Fibroblast of lung (primary cell): ENCODE data around the gene PDE3A.

Source experiments
- EZH2 ChIP-seq: IDR thresholded peaks from 2 replicates; pipeline ENCODE4 v1.5.1; 2012; ENCODE audit warnings: low read length, control low read depth, mild to moderate bottlenecking; ENCODE audit errors: missing control alignments
- TF ChIP-seq, protein P1 (sequence below), 2 donors: IDR thresholded peaks in 1 of 2; conservative IDR thresholded peaks in 1 of 2; 1 replicate in 1 of 2; 2 replicates in 1 of 2; pipeline ENCODE4 v1.5.1; 2011 to 2012; ENCODE audit warnings: low read length in 2 of 2, control low read depth in 1 of 2, inconsistent platforms in 1 of 2, low read depth in 1 of 2, mild to moderate bottlenecking in 1 of 2

DNA sequence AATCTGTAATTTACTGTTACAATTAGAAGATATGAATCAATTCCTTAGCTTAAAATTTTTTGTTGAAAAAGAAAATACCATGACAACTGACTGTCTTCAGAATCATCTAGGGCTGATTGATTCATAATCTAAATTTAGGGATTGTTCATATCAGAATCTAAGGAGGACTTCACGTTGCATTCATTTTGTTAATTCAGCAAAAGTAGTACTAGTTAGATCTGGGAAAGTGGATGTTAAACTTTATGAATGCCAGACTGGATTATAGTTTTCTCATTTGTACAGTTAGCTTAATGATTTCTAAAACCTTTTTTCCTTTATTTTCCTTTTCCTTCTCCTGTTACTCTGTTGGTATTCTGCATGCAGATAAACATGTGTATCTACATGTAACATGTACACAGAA is 135.5 kb downstream of the PDE3A start:
- TF ChIP-seq, protein P1, sequence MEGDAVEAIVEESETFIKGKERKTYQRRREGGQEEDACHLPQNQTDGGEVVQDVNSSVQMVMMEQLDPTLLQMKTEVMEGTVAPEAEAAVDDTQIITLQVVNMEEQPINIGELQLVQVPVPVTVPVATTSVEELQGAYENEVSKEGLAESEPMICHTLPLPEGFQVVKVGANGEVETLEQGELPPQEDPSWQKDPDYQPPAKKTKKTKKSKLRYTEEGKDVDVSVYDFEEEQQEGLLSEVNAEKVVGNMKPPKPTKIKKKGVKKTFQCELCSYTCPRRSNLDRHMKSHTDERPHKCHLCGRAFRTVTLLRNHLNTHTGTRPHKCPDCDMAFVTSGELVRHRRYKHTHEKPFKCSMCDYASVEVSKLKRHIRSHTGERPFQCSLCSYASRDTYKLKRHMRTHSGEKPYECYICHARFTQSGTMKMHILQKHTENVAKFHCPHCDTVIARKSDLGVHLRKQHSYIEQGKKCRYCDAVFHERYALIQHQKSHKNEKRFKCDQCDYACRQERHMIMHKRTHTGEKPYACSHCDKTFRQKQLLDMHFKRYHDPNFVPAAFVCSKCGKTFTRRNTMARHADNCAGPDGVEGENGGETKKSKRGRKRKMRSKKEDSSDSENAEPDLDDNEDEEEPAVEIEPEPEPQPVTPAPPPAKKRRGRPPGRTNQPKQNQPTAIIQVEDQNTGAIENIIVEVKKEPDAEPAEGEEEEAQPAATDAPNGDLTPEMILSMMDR (conservative IDR thresholded peaks at IDR 0.05 in 1 of 2, IDR thresholded peaks at IDR 0.05 in 1 of 2; ENCODE audit: low read depth in 1 of 2, low read length in 2 of 2): no peak
- TF ChIP-seq EZH2: no peak
